ENCODE results near the gene TEX51.

Gene TEX51

DNA sequence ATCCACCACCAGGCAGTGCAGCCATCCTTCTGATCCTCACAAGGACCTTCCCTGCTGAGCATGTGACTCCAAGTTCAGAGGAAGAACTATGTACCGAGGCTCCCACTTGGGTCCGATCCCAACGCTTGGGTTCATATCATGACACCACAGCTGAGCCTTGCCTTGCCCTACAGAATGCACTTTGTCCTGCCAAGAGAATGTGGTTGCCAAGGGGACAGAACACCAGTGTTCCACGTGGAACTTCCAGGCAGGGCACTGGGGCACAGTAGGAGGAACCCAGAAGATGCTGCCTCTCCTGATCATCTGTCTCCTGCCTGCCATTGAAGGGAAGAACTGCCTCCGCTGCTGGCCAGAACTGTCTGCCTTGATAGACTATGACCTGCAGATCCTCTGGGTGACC, at the start of gene TEX51:
Gene TEX51, plus strand, starts transcription at position 255 of the 400 bp plus-strand sequence. Its CDS starts 29 bp downstream, at position 284.
- DNase-seq: no peak

DNA sequence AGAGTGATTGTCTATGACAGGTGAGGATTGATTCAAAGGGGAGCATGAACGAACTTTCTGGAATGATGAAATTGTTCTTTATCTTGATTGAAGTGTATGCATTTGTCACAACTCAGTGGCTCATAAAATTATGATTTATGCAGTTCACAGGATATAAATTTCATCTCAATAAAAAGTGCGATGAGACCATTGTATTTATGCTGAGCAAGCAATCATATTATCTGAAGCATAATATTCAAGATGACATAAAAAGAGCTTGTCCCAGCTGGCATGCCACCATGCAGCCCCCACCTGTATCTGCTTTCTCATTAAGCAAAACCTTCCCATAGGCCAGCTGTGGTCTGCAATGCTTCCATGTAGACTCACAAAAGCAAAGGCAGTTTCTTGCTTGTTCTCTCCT, 49.6 kb upstream of the TEX51 start:
- DNase-seq: no peak

DNA sequence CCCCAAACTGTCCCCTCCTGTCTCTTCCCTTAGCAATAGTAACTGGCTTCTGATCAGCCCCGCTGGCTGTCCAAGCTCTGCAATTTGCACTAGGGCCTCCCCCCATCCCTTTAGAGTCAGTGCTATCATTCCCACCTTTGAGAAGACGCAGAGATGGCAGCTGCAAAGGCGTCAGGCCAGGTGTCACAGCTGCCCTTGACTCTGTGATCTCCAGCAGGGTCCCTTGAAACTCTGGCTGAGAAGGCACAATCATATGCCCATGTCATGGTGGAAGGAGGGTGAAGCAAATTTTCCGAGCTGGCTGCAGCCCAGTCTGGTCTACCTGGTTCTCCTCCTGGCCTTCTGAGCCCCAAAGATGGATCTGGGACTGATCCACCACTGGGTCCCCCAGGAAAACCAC, 49.2 kb upstream of the TEX51 start:
- no peak for DNase-seq

DNA sequence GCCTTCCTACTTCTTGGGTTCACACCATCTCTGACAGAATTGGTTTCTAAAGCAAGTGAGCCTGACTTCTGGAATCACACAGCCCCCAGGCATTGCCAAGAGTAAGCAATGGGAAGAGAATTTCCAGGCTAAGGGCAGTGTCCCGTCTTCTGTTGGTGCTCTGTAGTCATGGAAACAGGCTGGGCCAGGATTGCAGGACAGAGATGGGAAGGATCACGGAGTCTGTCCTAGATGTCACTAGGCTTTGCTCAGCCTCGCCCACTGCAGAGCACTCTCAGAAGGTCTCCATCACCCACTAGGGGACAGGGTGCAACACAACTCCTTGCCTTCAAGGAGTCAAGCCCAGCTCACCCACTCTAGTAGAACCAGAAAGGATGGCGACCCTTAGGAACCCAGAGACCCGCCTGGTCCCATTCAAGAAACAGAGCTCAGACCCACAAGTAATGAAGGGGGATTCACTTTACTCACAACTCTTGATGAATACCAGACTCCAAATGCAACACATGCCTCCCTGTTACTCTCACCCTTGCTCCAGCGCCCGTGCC, 48.6 kb upstream of the TEX51 start:
- no peak for DNase-seq

DNA sequence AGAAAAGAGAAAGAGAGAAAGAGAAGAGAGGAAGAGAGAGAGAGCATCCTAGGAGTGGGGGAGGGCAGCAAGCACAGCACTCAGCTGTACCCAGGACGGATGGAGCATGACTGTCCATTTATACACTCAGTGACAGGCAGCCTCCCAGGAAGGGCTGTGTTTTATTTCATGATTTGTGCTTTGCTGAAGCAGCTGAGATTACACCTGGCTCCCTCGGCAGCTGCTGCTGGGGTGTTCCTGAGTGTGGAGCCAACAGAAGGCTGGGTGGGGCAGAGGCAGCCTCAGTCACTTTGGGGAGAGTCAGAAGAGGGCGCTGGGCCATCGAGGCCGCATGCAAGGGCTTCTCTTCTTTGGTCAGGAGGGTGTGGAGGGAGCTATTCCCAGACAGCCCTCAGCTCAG, 47.8 kb upstream of the TEX51 start:
- DNase-seq: no peak

DNA sequence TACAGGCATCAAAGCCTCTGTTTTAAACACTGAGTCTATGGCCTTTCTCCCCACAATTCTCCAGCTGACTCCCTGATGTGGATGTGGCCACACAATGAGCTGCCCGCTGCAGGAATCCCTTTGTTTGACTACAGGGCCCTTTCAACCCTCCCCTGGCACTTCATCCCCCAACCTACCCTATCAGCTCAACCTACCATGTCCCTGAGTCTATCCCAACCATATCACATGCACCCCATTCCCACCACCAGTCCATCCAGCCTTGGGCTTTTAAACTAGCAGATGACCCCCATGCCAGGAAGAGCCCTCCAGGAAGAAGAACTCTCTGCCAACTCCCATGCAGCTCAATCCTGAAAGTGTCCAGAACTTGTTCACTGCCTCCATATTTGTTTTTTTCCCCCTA, 46.9 kb upstream of the TEX51 start:
- no peak for DNase-seq

DNA sequence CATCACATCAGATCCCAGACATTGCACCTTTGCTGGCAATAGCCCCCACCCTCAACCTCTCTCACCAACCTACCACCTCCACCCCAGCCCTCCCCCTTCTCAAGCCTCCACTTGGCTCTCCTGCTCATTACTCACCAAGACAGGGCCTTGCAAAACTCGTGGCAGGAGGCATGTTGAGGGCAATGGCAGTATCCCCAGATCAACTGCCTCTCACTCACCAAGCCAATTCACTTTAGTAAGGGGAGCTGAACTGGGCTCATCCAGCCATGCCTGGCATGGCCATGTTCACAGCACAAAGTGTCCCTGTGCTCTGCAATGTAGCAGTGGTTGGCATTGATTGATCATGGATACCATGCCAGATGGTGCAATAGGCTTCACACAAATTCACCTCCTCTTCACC, 46.3 kb upstream of the TEX51 start:
- no peak for DNase-seq

DNA sequence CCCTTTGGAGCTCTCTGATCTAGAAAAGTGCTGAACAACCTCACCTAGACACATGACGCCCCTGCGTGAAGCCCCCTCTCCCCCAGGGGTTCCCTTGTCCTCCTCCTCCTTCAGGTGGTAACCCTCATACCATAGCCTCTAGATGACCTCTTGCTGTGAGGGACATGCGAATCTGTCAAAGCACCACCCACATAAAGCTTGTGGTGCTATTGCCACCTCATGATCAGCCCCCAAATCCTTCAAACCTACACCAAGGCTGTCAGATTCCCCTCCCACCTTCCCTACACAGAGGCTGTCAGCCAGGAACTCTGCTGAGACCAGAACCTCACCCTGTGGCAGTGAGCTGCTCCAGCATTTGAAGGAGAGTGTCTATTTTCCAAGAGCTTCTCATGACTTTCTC, 43.1 kb upstream of the TEX51 start:
- peak in 1 of 58 donors; percentile 18 for DNase-seq

DNA sequence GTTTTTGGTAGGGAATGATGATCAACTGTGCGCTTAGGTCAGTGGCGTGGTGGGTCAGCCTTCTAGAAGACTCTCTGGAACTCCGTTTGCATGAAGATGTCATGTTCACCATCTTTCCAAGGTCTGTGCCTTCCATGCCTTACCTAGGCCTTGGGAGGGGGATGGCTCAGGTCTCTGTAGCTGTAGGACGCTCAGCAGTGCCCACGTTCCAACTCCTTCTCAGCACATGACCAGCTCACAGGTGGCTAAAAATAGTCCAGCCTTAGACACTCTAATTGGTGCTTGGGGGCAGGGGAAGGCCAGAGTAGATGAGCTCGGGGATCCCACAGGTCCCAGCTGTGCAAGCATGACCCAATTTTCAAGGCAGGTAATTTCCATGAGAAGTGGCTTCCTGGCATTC, 42.3 kb upstream of the TEX51 start:
- no peak for DNase-seq

DNA sequence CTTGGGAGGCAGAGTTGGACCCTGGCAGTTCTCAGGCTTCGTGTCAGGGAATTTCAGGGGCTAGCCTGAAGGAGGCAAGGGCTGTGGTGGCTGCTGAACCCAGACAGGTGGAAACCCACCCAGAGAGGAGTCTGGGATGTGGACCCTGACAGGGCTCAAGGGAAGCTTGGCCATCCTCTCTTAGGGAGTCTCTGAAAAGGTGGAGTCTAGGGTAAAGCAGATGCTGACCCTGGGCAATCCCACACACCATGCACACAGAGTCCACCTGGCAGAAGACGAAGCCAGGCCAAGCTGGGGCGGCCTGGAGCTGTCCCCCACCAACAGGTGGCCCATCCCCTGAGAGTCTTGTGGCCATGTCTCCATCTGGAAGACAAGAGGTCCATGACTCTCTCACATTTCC, 41.2 kb upstream of the TEX51 start:
- no peak for DNase-seq

DNA sequence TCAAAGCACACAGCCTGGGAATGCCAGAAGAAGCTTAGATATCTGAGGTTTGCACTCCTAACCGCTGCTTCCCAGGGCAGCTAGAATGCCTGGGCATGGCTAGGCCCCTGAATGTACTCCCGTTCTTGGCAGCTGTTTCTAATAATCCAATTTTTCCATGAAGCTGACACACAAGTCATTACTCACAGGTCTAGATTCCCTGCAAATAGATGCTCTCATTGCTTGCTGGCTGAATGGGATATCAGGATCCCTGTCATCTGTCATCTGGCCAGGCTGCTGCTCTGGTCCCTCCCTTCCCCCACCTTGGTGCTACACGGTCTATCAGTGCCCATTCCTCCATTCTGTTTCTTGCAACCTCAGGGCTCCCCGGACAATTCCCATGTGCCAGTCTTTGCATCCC, 40.7 kb upstream of the TEX51 start:
- DNase-seq: no peak

DNA sequence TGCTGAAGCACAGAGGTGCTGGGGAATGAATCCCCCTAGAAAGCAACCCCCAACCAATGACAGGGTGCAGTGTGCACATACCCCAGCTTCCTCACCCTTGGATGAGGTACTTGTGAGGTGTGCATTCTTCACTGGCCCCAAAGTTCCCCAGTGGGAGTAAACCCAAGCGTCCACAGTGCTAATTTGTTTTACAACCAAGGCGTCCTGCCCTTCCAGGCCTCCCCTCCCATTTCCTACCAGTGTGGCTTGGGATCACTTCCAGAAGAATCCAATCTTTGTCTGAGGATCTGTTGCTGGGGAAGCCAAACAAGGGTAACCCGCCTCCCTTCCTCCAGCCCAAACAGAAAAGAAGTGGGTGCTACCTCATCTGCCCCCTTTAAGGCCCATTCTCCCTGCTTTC, 40.3 kb upstream of the TEX51 start:
- no peak for DNase-seq

DNA sequence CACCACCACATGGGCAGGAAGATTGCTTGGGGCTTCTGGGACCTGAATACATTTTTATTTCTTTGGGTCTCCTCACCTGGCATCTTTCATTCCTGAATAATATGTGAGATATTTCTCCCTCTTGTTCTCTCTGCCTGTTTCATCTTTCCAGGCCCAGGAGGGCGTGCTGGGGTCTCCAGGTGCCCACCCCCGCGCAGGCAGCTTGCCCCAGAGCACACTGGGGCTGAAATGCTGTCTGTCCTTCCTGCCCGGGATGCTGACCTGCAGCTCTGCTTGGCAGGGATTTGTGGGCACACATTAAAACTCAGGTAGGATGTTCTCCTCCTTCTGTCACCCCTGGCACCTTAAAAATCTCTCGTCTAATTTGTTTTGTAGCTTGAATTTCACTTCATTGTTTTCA, 39.7 kb upstream of the TEX51 start:
- DNase-seq: no peak

DNA sequence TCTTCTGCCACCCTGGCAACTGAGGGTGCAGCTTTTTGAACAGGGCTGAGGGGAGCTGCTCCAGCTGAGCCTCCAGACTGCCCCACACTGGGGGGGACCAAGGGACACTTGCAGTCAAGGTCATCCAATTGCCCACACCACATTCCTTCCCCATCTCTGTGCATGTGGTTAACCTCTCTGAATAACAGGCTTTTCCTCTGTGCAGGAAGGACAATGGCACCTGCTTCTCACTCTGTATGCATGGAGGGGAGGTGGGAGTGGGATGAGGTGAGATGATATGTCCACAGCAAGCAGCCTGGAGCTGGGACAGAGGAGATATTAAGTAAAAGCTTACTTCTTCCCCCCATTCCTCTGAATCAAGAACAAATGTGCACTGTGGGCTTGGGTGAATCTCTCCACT, 39.1 kb upstream of the TEX51 start:
- no peak for DNase-seq

DNA sequence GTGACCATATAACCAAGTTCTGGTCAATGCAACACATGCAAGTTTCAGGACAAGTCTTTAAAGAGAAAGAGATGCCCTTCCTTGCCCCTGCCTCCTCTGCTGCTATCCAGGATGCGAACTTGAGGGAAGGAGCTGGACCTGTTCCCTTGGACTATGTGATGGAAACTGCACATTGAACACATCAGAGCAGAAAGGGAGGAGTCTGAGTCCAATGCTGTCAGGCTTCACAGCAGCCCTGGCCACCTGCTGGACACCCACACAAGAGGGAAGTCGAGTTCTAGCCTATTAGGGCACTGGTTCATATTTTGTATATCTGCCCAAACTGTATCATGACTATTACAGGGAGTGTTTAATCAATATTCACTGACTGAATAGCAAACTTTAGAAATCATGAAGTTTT, 38.3 kb upstream of the TEX51 start:
- no peak for DNase-seq

DNA sequence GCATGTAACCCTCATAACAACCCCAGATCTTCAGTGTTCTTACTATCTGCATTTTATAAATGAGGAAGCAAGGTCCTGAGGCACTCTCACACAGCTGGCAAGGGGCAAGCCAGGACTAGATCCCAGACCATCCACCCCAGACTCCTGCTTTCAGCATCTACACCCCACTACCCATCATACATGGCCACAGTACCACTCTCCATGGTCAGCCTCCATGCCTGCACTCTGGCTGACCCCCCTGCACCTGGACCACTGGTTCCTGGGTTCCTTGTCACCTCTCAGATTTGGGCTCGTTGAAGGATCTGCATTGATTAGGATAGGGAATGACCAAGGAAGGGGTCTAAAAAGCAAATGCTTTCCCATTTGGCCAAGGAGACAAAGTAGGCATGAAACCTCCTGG, 36.0 kb upstream of the TEX51 start:
- no peak for DNase-seq

DNA sequence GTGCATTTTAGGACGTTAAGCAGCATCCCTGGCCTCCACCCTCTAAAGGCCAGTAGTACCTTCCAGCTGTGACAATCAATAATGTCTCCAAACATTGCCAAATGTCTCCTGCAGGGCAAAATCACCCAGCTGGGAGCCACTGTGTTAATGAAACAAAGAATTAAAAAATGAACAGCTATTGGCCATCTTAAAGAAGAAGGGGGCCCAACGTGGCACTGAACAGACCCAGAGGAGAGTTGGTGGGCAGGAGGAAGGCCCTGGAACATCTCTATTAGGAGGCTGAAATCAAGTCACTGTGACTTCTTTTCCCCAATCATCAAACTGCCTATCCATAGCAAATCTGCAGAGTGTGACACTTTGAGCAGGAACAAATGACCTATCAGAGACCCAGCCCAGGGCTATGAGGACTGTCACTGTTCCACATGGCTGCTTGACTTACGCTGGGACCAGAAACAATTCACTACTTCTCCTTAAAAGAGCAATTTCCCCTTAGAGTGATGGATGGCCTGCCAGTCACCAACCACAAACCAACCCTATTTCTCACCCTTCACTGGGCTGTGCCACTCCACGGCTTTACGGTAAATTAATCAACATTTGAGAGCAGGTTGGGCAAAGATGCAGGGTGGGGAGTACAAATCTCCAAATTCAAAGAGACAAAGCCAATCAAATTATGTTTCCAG, 35.2 kb upstream of the TEX51 start:
- no peak for DNase-seq

DNA sequence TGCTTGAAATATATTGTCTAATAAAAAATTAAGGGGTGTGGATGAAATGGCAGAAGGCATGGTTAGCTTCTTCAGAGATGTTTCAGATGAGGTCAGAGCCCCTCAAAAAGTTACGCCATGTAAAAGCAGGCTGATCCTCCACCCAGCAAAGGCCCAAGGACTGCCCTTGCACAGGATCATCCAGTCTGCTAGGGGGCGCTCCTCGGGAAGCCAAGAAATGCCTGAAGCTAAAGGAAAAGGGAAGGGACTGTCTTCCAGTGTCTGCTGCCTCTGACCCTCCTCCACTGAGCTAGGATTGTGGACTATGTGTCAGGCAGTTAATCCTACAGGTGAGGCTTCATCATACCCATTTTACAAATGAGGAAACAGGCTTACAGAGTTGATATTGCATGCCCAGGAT, 33.8 kb upstream of the TEX51 start:
- DNase-seq: no peak

DNA sequence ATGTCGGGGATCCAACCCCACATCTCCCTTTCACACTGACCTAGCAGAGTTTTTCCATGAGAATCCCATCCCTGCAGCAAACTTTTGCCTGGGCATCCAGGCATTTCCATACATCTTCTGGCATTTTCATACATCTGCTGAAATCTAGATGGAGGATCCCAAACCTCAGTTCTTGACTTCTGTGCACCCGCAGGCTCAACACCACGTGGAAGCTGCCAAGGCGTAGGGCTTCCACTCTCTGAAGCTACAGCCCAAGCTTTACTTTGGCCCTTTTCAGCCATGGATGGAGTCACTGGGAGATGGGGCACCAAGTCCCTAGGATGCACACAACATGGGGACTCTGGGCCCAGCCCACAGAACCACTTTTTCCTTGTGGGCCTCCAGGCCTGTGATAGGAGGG, 32.2 kb upstream of the TEX51 start:
- no peak for DNase-seq

DNA sequence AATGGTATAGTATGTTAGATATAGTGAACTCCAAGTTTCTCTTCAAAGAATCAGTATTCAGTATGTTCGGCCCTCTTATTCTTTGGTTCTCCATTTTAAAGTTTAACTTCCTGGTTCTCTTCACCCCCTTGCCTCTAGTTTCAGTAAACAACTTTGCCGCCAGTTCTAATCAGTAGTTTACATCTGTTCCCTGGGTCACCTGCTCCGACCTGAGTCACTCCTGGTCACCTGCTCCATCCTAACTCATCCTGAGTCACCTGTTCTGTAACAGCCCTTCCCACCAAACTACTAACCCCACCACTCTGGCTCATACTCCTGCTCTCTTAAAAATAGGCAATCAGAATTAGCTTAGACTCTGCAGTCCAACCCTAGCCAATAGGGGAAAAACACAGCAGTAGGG, 23.7 kb upstream of the TEX51 start:
- DNase-seq: no peak

DNA sequence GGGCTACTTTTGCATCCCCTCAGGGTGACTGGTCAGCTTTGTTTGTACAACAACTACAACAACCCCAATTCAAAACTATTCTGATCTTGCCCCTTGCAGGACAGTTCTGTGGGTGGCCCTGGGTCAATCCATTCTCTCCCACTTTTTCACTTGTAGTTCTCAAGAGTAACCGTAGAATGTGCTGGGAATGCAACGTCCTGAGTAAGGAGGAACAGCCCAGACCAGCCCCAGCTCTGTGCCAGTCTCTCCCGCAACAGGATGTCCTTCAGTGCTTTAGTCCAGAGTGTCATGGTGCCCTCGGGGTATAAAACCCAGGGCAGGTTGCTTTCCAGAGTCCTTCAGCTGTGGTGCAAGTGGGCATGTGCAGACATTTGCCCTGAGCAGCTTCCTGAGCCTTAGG, 22.1 kb upstream of the TEX51 start:
- DNase-seq: no peak

DNA sequence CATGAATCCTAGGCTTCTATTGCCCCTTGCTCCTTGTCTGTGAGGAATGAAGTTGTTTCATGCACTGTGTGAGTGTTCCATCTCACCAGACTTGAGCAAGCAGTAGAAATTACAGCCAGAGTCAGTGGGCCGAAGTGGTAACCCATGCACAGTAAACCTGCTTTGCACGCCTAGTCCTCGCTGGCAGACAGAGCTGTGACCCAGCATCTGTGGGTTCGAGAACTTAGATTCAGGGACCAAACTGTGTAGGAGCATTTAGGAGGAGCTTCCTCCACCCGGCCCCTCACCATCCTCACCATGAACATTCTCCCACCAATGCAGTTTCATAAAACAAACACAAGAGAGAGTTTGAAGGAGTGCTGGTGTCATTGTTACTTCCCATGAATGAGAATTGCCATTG, 21.6 kb upstream of the TEX51 start:
- DNase-seq: no peak

DNA sequence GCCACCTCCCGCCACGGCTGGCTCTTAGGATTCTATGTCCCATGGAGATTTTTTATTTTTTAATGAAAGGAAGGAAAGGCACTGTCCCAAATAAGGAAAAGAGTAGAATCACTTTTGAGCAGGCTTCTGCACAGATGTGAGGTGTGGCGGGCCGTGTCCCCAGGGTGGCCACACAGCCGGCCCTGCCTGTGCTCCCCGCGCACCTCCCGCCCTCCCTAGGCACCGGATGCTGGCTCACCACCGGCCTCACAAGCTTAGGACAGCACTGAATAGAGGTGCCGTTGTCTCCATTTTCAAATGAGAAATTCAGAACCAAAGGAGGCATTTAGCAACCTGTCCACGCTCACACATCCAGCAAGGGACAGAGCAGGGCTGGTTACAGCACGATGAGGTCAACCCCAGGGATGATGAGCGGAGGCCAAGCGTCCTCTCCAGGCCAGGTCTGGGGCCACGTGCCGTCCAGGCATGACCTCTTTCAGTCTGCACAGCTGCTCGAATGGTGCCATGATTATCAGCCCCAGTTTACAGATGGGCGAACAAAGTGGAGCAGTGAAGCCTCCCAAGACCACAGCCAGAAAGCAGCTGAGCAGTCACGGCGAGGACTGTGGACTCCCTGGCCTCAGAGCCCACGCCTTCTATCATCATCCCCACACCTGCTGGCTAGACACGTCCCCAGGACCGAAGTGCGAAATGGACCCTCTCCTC, 20.7 kb upstream of the TEX51 start:
- no peak for DNase-seq
